ENCODE data around the gene MED17. TPM values are rescaled to one million over a fixed set of nuclear protein-coding genes. Genes with fewer than 3 reads are reported as not detected.

MED17 gene
- total RNA-seq, result 23.9 and 37.7 TPM in 2 replicates

GRCh38 chr11:93784145-93784934 lies at the start of gene MED17:
TSS of gene MED17 (plus strand) at chr11:93784282. CDS start at chr11:93784514, 232 bp downstream.

GRCh38 chr11:93741094-93741881 lies 42.8 kb upstream of the MED17 start, which contains the start of the genes C11orf54 and TAF1D:
TSS of gene C11orf54 (plus strand) at chr11:93741672. CDS start at chr11:93747394, 5,722 bp downstream.
TSS of gene TAF1D (minus strand) at chr11:93741495. CDS start at chr11:93739304, 2,191 bp downstream.

GRCh38 chr11:93850594-93851018 lies 66.5 kb downstream of the MED17 start, which contains the start of gene VSTM5:
TSS of gene VSTM5 (minus strand) at chr11:93850618. CDS start at chr11:93850502, 116 bp downstream.

Other genes starting within 250 kb of the MED17 start
- 1.4 and 6.0 TPM in 2 replicates for gene SMCO4, start 240.9 kb upstream of the MED17 start, total RNA-seq
- 9.2 and 14.3 TPM in 2 replicates for gene CEP295, start 122.6 kb upstream of the MED17 start, total RNA-seq
- gene TAF1D, start 42.8 kb upstream of the MED17 start, total RNA-seq, result 153 and 225 TPM in 2 replicates
- gene C11orf54, start 42.6 kb upstream of the MED17 start, total RNA-seq, result 11.0 and 32.8 TPM in 2 replicates
- under 0.01 and 0.43 TPM in 2 replicates for gene VSTM5, start 66.3 kb downstream of the MED17 start, total RNA-seq
- 0.64 and 10.3 TPM in 2 replicates for gene HEPHL1, start 237.1 kb downstream of the MED17 start, total RNA-seq